NOMO-1 treated with DMSO at 0.1 percent for 48 hours (cell line): Measurements from ENCODE around the gene ZDHHC17.

Experiments used
- DNase-seq: peaks from one replicate; lab custom pipeline; 2025; ENCODE audit not compliant: unreplicated experiment; lab: John Stamatoyannopoulos, UW

Gene ZDHHC17

GRCh38 chr12:76874491-76875190 is 110.7 kb downstream of the ZDHHC17 start:
- DNase-seq = no peak

GRCh38 chr12:76876696-76877229 is 112.8 kb downstream of the ZDHHC17 start:
- DNase-seq = no peak

GRCh38 chr12:76878099-76878898 is 114.4 kb downstream of the ZDHHC17 start:
- no peak for DNase-seq

DNA sequence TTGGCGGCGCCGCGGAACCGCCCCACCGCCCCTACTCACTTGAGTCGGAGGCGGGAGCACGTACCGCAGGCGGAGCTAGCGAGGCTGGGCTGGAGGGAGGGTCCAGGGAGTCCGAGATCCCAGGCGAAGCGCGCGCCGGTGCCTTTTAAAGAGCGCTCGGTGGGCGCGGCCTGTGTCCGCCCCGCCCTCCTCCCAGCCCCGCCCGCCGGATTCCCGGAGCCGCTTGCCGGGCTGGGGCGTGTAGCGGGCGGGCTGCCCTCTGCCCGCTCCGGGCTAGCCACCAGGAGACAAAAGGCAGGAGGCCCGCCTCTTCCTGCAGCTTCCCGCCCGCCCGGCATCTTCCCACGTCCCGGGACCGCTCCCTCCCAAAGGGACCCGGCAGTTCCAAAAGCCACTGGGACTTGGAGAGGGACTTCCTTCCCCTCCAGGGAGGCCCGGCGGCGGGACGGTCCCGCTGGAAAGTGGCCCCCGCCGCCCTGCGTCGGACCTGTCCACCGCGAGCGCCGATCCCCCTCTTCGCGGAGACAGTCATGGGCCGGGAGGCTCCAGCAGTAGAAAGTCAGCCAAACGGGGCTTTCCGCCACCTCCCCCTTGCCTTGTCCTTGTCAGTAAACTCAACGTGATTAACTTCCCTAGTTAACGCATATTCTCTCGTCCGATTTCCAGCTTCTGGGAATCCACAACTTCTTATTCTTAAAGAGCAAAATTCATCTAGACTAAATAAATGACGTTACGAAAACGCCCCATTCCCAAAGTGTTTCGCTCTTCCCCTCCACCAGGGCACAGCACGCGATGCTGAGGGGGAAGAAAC is 115.2 kb downstream of the ZDHHC17 start, which contains the start of gene CSRP2:
Gene CSRP2 (minus strand): TSS at position 121 of the 811 bp plus-strand sequence. CDS start 12,759 bp downstream, outside the sequence.
- peak; percentile 13 for DNase-seq

GRCh38 chr12:76879710-76880518 is 116.0 kb downstream of the ZDHHC17 start:
- no peak for DNase-seq

DNA sequence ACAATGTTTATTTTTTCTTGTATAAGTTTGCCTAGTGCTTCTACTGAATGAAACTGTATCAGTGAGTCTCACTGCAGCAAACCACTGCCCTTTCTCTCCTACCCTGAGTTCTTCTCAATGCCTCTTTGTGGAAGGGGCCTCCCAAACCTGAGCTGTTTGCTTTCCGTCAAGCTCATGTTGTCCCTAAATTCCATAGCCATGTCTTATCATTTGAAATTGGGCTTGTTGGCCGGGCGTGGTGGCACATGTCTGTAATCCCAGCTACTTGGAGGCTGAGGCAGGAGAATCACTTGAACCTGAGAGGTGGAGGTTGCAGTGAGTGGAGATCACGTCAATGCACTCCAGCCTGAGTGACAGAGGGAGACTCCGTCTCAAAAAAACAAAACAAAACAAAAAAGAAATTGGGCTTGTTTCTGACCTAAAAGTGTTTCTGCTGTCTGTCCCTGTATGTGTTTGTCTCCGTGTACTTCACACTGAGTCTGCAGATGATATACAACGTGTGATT is 116.7 kb downstream of the ZDHHC17 start:
- DNase-seq = no peak

GRCh38 chr12:76881142-76881541 is 117.2 kb downstream of the ZDHHC17 start:
- DNase-seq = no peak

DNA sequence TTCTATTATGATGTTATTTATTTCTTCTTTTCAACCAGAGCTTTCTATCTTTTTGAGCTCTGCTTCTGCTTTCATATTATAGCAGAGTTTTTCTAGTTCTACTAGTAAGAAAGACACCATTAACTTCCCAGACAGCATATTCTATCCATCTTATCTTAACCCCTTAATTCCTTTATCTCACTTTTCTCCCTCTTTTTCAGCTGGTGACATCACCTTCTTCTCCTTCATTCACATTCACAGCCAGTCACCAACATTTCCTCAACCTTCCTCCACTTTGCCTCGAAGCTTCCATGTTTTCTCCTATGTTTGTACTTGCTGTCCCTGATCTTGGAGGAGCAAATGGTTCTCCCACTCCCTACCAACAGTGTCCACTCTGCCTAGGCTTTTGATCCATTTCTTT is 118.5 kb downstream of the ZDHHC17 start:
- no peak for DNase-seq

GRCh38 chr12:76883151-76883550 is 119.2 kb downstream of the ZDHHC17 start:
- no peak for DNase-seq

DNA sequence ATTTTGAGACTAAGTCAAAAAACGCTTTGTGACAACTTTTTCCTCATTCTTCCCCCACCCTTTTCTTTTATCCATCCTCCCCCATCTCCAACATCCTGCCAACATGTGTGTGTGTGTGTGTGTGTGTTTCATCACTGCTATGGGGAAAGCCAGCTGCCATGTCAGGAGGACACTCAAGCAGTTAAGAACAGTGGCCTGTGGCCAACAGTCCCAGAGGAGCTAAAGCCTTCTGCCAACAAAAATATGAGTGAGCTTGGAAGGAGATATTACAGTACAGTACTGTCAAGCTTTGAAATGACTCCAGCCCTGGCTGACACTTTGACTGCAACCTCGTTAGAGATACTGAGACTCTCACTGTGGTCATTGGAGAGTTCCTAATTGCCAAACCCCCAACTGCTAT is 119.9 kb downstream of the ZDHHC17 start:
- no peak for DNase-seq

GRCh38 chr12:76888775-76889174 is 124.9 kb downstream of the ZDHHC17 start:
- DNase-seq = no peak

DNA sequence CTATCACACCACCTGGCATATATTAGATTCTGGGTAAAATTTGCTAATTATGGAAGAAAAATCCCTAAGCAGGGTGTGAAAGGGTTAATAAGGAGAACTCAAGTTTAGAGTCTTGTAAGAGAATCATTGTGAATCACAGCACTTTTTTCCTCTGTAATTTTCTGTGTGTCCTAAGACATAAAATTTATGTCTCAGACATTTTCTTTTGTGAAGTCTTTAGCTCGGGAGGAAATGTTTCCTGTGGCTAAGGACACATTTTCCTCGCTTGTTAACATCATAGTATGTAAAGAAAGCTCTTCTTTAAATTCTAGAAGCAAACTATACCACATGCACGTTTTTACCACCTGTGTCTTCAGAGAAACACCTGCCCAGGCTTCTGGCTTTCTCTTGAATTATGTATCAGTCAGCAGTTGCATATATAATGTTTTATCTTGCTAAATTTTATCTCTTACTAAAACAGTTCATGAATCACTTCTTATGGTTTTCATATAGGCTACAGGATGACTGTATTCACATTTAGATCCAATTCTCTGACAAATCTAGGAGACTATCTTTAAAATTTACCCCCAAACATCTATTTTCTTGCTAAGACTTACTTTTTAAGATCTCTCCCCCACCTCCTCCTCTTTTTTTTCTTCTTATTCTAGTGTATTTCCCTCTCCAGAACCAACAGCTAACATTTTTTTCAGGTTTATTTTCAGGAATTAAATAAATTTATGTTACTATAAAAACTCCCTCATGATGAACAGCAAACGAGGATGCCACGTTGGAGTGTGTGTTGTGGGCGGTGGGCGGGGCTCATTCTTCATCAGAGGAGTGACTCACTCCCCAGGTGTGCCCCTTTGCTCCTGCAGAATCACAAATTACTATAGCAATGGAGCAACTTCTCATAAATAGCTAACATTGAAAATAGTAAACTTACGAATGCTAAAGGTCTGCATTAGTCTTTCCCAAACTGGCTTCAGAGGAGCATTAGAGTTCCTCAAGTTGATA is 126.5 kb downstream of the ZDHHC17 start:
- no peak for DNase-seq

- no peak for DNase-seq
These were observed 127.7 kb downstream of the ZDHHC17 start for GRCh38 chr12:76891609-76892008.

DNA sequence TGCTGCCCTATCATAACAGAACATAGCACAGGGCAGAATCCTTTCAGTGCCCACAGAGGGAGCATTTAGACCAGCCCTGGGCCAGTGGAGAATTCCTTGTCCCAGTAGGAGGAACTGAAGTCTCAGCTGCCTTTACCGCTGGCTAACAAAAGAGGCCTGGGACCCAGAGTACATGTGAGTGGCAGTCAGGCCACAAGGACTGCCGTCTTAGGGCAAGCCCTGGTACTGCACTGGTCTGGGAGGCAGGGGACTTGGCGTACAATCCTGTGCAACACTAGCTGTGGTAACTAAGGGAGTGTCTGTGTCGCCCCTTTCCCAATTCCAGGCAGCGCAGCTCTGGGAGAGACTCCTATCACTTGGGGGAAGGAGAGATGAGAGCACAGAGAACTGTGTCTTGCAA is 131.9 kb downstream of the ZDHHC17 start:
- no peak for DNase-seq

GRCh38 chr12:76896274-76896673 is 132.4 kb downstream of the ZDHHC17 start:
- DNase-seq = no peak

DNA sequence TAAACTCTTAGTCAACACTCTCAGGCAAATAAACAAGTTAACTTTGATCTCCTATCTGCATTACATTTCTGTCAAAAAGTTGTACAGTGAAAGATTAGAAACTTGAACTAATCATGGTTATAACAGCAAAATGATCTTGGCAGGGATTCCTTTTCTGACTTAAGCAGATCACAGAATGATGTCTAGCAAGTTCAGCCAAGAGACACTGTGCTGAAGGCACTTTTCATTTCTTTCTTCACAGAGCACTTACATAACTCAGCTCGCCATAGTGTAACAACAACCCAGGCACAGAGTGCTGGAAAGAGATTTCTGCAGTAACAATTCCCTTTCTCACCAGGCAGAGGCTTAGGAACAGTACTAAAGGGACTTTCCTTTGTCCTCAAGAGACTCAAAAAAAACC is 134.5 kb downstream of the ZDHHC17 start:
- DNase-seq = no peak

DNA sequence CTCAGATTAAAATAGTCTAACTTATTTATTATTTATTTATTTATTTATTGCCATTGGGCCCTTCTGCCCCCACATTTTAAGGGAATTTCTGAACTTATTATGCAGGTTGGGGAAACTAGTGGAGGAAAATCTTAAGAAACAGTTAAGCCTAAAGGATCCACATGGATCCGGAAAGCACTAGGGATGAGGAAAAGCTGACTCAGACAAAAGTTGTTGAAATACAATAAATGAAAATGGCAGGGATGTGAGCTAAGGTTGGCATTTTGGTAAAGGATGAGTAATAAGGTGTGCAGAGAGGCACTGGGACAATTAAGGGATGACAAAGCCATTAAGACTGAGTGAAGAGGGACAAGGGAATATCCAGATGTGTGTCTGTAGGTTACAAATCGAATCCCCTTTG is 135.6 kb downstream of the ZDHHC17 start:
- no peak for DNase-seq

DNA sequence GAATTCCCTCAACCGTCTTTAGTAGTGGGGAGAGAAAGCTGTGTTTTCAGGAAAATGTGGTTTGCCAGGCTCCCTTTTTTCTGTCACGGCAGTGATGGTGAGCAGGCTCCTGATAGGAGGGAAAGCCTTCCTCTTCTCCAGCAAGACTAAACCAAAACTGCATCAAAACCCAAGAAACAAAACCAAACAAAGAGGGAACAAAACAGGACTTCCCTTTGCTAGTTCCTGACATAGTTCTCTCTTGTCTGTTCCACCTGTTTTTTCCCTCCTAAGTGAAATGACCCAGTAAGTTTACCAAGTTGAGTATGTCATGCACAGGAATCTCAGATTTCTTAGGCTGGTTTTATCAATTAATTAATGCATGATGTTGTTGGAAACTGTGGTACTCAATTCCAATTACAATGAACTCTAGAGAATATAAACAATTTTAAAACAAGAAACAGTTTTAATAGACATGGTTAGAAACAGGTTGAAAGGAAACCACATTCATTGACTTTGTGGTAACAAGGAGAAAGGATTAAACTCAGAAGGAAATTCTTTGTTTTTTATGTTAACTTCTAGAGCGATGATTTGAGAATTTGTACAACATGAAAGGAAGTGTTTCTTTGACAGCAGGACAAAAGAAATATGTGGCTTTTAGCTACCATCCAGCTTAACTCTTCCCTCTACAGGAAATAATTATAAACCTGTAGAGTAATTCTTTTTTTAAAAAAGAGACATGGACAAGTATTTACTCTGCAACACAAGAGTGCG is 137.9 kb downstream of the ZDHHC17 start:
- DNase-seq = no peak
